Astrocyte (in vitro differentiated cells and primary cell): ENCODE results near the gene BRD8.

ENCODE experiments used
- CTCF ChIP-seq: IDR thresholded peaks from 2 replicates; pipeline ENCODE4 v1.5.1; 2011; ENCODE audit warnings: low read depth, mild to moderate bottlenecking, inconsistent platforms, low read length, moderate library complexity; ENCODE audit not compliant: insufficient read depth
- EZH2 ChIP-seq: IDR thresholded peaks from 2 replicates; pipeline ENCODE4 v1.6.1; 2012; ENCODE audit warnings: mild to moderate bottlenecking, low read length, inconsistent platforms; ENCODE audit not compliant: insufficient read depth

GRCh38 chr5:138111181-138111580 lies 67.2 kb downstream of the BRD8 start:
- TF ChIP-seq CTCF (no peak), EZH2 (no peak)
